GM18508 (cell line): ENCODE measurements around the gene IQSEC3.

Experiments used
- ATAC-seq: cut with Tn5 transposase; IDR thresholded peaks from one replicate; pipeline ENCODE4 v1.9.1; 2021; ENCODE audit warnings: moderate number of reproducible peaks; ENCODE audit not compliant: insufficient read depth, unreplicated experiment

Gene IQSEC3

GRCh38 chr12:159156-159782, 92.7 kb downstream of the IQSEC3 start:
- no peak for ATAC-seq

- ATAC-seq, result no peak
Measured at GRCh38 chr12:160858-161257, 94.3 kb downstream of the IQSEC3 start.

- no peak for ATAC-seq
Measured at GRCh38 chr12:161823-162222, 95.3 kb downstream of the IQSEC3 start.

- ATAC-seq, result no peak
Measured at GRCh38 chr12:162467-163307, 96.1 kb downstream of the IQSEC3 start.

GRCh38 chr12:163406-163986, 96.9 kb downstream of the IQSEC3 start:
- no peak for ATAC-seq

GRCh38 chr12:164207-164606, 97.6 kb downstream of the IQSEC3 start:
- no peak for ATAC-seq

GRCh38 chr12:165862-166368, 99.3 kb downstream of the IQSEC3 start:
- ATAC-seq, result no peak

- ATAC-seq, result no peak
Measured at GRCh38 chr12:166425-167075, 100.0 kb downstream of the IQSEC3 start.

GRCh38 chr12:167959-168600, 101.5 kb downstream of the IQSEC3 start:
- no peak for ATAC-seq

- ATAC-seq, result no peak
Measured at GRCh38 chr12:168763-169525, 102.4 kb downstream of the IQSEC3 start.

- no peak for ATAC-seq
Measured at GRCh38 chr12:169528-170370, 103.2 kb downstream of the IQSEC3 start.

GRCh38 chr12:170371-171225, 104.0 kb downstream of the IQSEC3 start:
- no peak for ATAC-seq

- ATAC-seq, result no peak
Measured at GRCh38 chr12:171276-171675, 104.7 kb downstream of the IQSEC3 start.

GRCh38 chr12:171743-172676, 105.4 kb downstream of the IQSEC3 start:
- no peak for ATAC-seq

GRCh38 chr12:172732-173161, 106.2 kb downstream of the IQSEC3 start:
- ATAC-seq, result no peak

- ATAC-seq, result no peak
Measured at GRCh38 chr12:174124-174523, 107.6 kb downstream of the IQSEC3 start.

GRCh38 chr12:174596-174995, 108.0 kb downstream of the IQSEC3 start:
- ATAC-seq, result no peak
